OCI-LY3 (cell line): ENCODE results near the gene RNF181.

ENCODE experiments used
- H2AFZ ChIP-seq: fragments of 200-600, 300-600 bp; shearing (Covaris generic); 2 replicates; pipeline ENCODE4 v1.6.0; 2014; ENCODE audit warnings: antibody characterized with exemption, low read depth, low read length
- H3K27ac ChIP-seq: fragments of 200-600, 300-600 bp; sonication (generic); 2 replicates; pipeline ENCODE4 v1.5.1; 2014; ENCODE audit warnings: mild to moderate bottlenecking, low read length, moderate library complexity, mixed read lengths
- H3K27me3 ChIP-seq: fragments of 200-600, 300-600 bp; sonication (generic); 2 replicates; pipeline ENCODE4 v1.6.1; 2014; ENCODE audit warnings: low read depth, low read length, mixed read lengths
- H3K36me3 ChIP-seq: fragments of 200-600, 300-600 bp; sonication (generic); replicated peaks from 2 replicates; pipeline ENCODE3; 2014; ENCODE audit warnings: low read depth, low read length, mixed read lengths
- H3K4me1 ChIP-seq: fragments of 300-600, 200-600 bp; sonication (generic); 2 replicates; pipeline ENCODE4 v1.6.1; 2014; ENCODE audit warnings: low read length, mixed read lengths
- H3K4me2 ChIP-seq: fragments of 200-600, 300-600 bp; sonication (generic); 2 replicates; pipeline ENCODE4 v1.6.1; 2014; ENCODE audit warnings: low read length, mixed read lengths
- H3K4me3 ChIP-seq: fragments of 300-600, 200-600 bp; sonication (generic); 2 replicates; pipeline ENCODE4 v1.5.1; 2014; ENCODE audit warnings: antibody characterized with exemption, mild to moderate bottlenecking, low read length, moderate library complexity
- H3K79me2 ChIP-seq: fragments of 300-600, 200-600 bp; shearing (Covaris generic); 2 replicates; pipeline ENCODE4 v1.6.1; 2014; ENCODE audit warnings: mild to moderate bottlenecking, low read length, mixed read lengths
- H3K9ac ChIP-seq: fragments of 300-600, 200-600 bp; shearing (Covaris generic); 2 replicates; pipeline ENCODE4 v1.6.0; 2014; ENCODE audit warnings: mild to moderate bottlenecking, low read length, moderate library complexity
- H3K9me3 ChIP-seq: fragments of 200-600, 300-600 bp; shearing (Covaris generic); 2 replicates; pipeline ENCODE4 v1.6.1; 2014; ENCODE audit warnings: low read length, mixed read lengths; ENCODE audit not compliant: insufficient read depth
- H4K20me1 ChIP-seq: fragments of 200-600, 300-600 bp; sonication (generic); 2 replicates; pipeline ENCODE4 v1.6.1; 2016; ENCODE audit warnings: low read length, mixed read lengths; ENCODE audit not compliant: insufficient read depth
- CTCF ChIP-seq: fragments of 200-600, 300-600 bp; sonication (generic); IDR thresholded peaks from 2 replicates; pipeline ENCODE4 v1.5.1; 2014; ENCODE audit warnings: antibody characterized with exemption, low read length, low read depth
- EZH2phosphoT487 ChIP-seq: fragments of 200-600 bp; shearing (Covaris generic); IDR thresholded peaks from 2 replicates; pipeline ENCODE4 v1.6.1; 2018; ENCODE audit warnings: antibody characterized with exemption, mixed run types, low read depth

The RNF181 gene

GRCh38 chr2:85564144-85564563 is 31.4 kb upstream of the RNF181 start:
- H3K9me3 ChIP-seq: no peaks in the 10 kb centered on the region
- H3K36me3 ChIP-seq: peaks cover under 1% of the 10 kb centered on the region
- H3K79me2 ChIP-seq: peaks cover 17% of the 10 kb centered on the region
- peak overlapping the region; percentile 61; the same call in 1 of the 2 replicates for H2AFZ ChIP-seq
- TF ChIP-seq EZH2phosphoT487 (no peak), CTCF (no peak)
- H3K4me3 ChIP-seq: peak overlapping the region; percentile 36
- peak overlapping the region; percentile 31; the same call in 1 of the 2 replicates for H3K9ac ChIP-seq
- H3K27ac ChIP-seq: peak overlapping the region; percentile 37
- H3K4me1 ChIP-seq: peaks cover 25% of the 10 kb centered on the region
- H3K4me2 ChIP-seq: peak overlapping the region; percentile 60
- no peaks in the 10 kb centered on the region for H4K20me1 ChIP-seq
- H3K27me3 ChIP-seq: no peaks in the 10 kb centered on the region

GRCh38 chr2:85566265-85566664 is 29.3 kb upstream of the RNF181 start:
- H3K27ac ChIP-seq: no peak overlapping the region

GRCh38 chr2:85575739-85576138 is 19.8 kb upstream of the RNF181 start:
- H3K4me2 ChIP-seq: no peak overlapping the region
- no peak overlapping the region for H3K27ac ChIP-seq

More at GRCh38 chr2:85566265-85566664, 29.3 kb upstream of the RNF181 start:
- peaks cover 9% of the 10 kb centered on the region for H3K27me3 ChIP-seq
- H4K20me1 ChIP-seq: no peaks in the 10 kb centered on the region
- H3K4me3 ChIP-seq: no peak overlapping the region
- TF ChIP-seq CTCF: no peak
- no peak for TF ChIP-seq EZH2phosphoT487
- H3K4me2 ChIP-seq: no peak overlapping the region
- no peaks in the 10 kb centered on the region for H3K9me3 ChIP-seq
- no peaks in the 10 kb centered on the region for H3K36me3 ChIP-seq
- no peak overlapping the region for H2AFZ ChIP-seq
- H3K79me2 ChIP-seq: no peaks in the 10 kb centered on the region
- no peak overlapping the region for H3K9ac ChIP-seq
- H3K4me1 ChIP-seq: peaks cover 14% of the 10 kb centered on the region

GRCh38 chr2:85577063-85577385 is 18.5 kb upstream of the RNF181 start:
- H2AFZ ChIP-seq: peak overlapping the region; percentile 71
- peaks cover 19% of the 10 kb centered on the region for H3K4me1 ChIP-seq
- no peaks in the 10 kb centered on the region for H3K27me3 ChIP-seq
- no peaks in the 10 kb centered on the region for H3K36me3 ChIP-seq
- no peak overlapping the region for H3K27ac ChIP-seq
- peak overlapping the region; percentile 78 for H3K4me2 ChIP-seq
- H3K9ac ChIP-seq: peak overlapping the region; percentile 59
- TF ChIP-seq CTCF: no peak
- TF ChIP-seq EZH2phosphoT487: no peak
- peak overlapping the region; percentile 75 for H3K4me3 ChIP-seq
- no peaks in the 10 kb centered on the region for H3K79me2 ChIP-seq
- no peaks in the 10 kb centered on the region for H4K20me1 ChIP-seq
- no peaks in the 10 kb centered on the region for H3K9me3 ChIP-seq

More at GRCh38 chr2:85575739-85576138, 19.8 kb upstream of the RNF181 start:
- H3K4me3 ChIP-seq: no peak overlapping the region
- no peaks in the 10 kb centered on the region for H3K9me3 ChIP-seq
- H3K27me3 ChIP-seq: peaks cover 4% of the 10 kb centered on the region; the same call in 1 of the 2 replicates
- H2AFZ ChIP-seq: no peak overlapping the region
- peaks cover 19% of the 10 kb centered on the region for H3K4me1 ChIP-seq
- no peak for TF ChIP-seq EZH2phosphoT487
- no peak for TF ChIP-seq CTCF
- no peak overlapping the region for H3K9ac ChIP-seq
- H3K36me3 ChIP-seq: no peaks in the 10 kb centered on the region
- H4K20me1 ChIP-seq: no peaks in the 10 kb centered on the region
- no peaks in the 10 kb centered on the region for H3K79me2 ChIP-seq
